Umbilical cord (tissue), 2 donors: ENCODE measurements around the gene MBTPS1. TPM values are rescaled to one million over a fixed set of nuclear protein-coding genes. Genes with fewer than 3 reads are reported as not detected.

Source experiments
- DNase-seq: peaks from one replicate; pipeline ENCODE4 v3.0.0-alpha.2; 2015; ENCODE audit warnings: low spot score
- total RNA-seq: library from RNA; depleted of rRNA; stranded (reverse); fragments of >200 nt; gene quantifications from one replicate; pipeline ENCODE4 v1.2.3, GENCODE V29; 2014; ENCODE audit warnings: low replicate concordance; ENCODE audit not compliant: insufficient read depth

The MBTPS1 gene
- total RNA-seq, 1 donor from 2014 or later = 116 TPM

- DNase-seq = no peak
Measured at GRCh38 chr16:84005391-84005790, 111.4 kb downstream of the MBTPS1 start.

- no peak for DNase-seq
Measured at GRCh38 chr16:84004442-84004841, 112.3 kb downstream of the MBTPS1 start.

Other genes starting within 250 kb of the MBTPS1 start
- 7.0 TPM for gene MLYCD, start 217.8 kb downstream of the MBTPS1 start, total RNA-seq
- gene OSGIN1, start 163.7 kb downstream of the MBTPS1 start, total RNA-seq = not detected
- gene NECAB2, start 148.7 kb downstream of the MBTPS1 start, total RNA-seq = 6.5 TPM
- gene SLC38A8, start 74.1 kb downstream of the MBTPS1 start, total RNA-seq = not detected
- 22.9 TPM for gene HSDL1, start 28.2 kb upstream of the MBTPS1 start, total RNA-seq
- 1.7 TPM for gene DNAAF1, start 28.4 kb upstream of the MBTPS1 start, total RNA-seq
- gene TAF1C, start 70.1 kb upstream of the MBTPS1 start, total RNA-seq = 9.4 TPM
- not detected for gene ADAD2, start 74.2 kb upstream of the MBTPS1 start, total RNA-seq
- gene KCNG4, start 123.1 kb upstream of the MBTPS1 start, total RNA-seq = 0.72 TPM
- 334 TPM for gene WFDC1, start 177.9 kb upstream of the MBTPS1 start, total RNA-seq